ENCODE results near the gene LY86. TPM values are rescaled to one million over a fixed set of nuclear protein-coding genes. Genes with fewer than 3 reads are reported as not detected.
"Not testable (repeated sequence)": the region's sequence is repeated elsewhere in the genome, so short reads cannot be mapped to it uniquely, and the experiment has no call there.

The LY86 gene
- total RNA-seq, 1 donor from 2014 or later: not detected

GRCh38 chr6:6665555-6666243, 77.2 kb downstream of the LY86 start:
- peak; percentile 40 for DNase-seq

DNA sequence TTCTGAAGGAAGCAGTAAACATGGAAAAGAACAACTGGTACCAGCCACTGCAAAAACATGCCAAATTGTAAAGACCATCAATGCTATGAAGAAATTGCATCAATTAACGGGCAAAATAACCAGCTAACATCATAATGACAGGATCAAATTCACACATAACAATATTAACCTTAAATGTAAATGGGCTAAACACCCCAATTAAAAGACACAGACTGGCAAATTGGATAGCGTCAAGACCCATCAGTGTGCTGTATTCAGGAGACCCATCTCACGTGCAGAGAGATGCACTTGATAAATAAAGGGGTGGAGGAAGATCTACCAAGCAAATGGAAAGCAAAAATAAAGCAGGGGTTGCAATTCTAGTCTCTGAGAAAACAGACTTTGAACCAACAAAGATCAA, 81.6 kb downstream of the LY86 start:
- not testable (repeated sequence) for H3K9me3 Mint-ChIP-seq (ENCODE audit: unreplicated experiment); H3K27ac Mint-ChIP-seq (ENCODE audit: unreplicated experiment); DNase-seq; H3K27me3 Mint-ChIP-seq (ENCODE audit: unreplicated experiment); H3K36me3 Mint-ChIP-seq (ENCODE audit: unreplicated experiment); H3K4me3 Mint-ChIP-seq (ENCODE audit: unreplicated experiment)
- H3K4me1 Mint-ChIP-seq (ENCODE audit: low read depth, unreplicated experiment): peaks cover 16% of the 10 kb centered on the region

More at GRCh38 chr6:6665555-6666243, 77.2 kb downstream of the LY86 start:
- Mint-ChIP-seq H3K27me3 (ENCODE audit: unreplicated experiment) (no peaks in the 10 kb centered on the region), H3K4me3 (ENCODE audit: unreplicated experiment) (peak overlapping the region; percentile 17), H3K4me1 (ENCODE audit: low read depth, unreplicated experiment) (peaks cover 42% of the 10 kb centered on the region), H3K9me3 (ENCODE audit: unreplicated experiment) (peaks cover 8% of the 10 kb centered on the region), H3K36me3 (ENCODE audit: unreplicated experiment) (no peaks in the 10 kb centered on the region), H3K27ac (ENCODE audit: unreplicated experiment) (peak overlapping the region; percentile 96)
- TF ChIP-seq, protein P1, sequence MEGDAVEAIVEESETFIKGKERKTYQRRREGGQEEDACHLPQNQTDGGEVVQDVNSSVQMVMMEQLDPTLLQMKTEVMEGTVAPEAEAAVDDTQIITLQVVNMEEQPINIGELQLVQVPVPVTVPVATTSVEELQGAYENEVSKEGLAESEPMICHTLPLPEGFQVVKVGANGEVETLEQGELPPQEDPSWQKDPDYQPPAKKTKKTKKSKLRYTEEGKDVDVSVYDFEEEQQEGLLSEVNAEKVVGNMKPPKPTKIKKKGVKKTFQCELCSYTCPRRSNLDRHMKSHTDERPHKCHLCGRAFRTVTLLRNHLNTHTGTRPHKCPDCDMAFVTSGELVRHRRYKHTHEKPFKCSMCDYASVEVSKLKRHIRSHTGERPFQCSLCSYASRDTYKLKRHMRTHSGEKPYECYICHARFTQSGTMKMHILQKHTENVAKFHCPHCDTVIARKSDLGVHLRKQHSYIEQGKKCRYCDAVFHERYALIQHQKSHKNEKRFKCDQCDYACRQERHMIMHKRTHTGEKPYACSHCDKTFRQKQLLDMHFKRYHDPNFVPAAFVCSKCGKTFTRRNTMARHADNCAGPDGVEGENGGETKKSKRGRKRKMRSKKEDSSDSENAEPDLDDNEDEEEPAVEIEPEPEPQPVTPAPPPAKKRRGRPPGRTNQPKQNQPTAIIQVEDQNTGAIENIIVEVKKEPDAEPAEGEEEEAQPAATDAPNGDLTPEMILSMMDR (IDR thresholded peaks at IDR 0.05; ENCODE audit: partially characterized antibody, unreplicated experiment): no peak

GRCh38 chr6:6674872-6675271, 86.4 kb downstream of the LY86 start:
- TF ChIP-seq, protein P1 (IDR thresholded peaks at IDR 0.05; ENCODE audit: partially characterized antibody, unreplicated experiment): peak; percentile 33
- Mint-ChIP-seq H3K9me3 (ENCODE audit: unreplicated experiment) (peaks cover 6% of the 10 kb centered on the region), H3K27me3 (ENCODE audit: unreplicated experiment) (no peaks in the 10 kb centered on the region), H3K4me1 (ENCODE audit: low read depth, unreplicated experiment) (peaks cover 13% of the 10 kb centered on the region), H3K27ac (ENCODE audit: unreplicated experiment) (no peak overlapping the region), H3K4me3 (ENCODE audit: unreplicated experiment) (no peak overlapping the region), H3K36me3 (ENCODE audit: unreplicated experiment) (peaks cover 6% of the 10 kb centered on the region)
- DNase-seq: no peak

GRCh38 chr6:6676910-6677441, 88.5 kb downstream of the LY86 start:
- H3K27ac Mint-ChIP-seq (ENCODE audit: unreplicated experiment): no peak overlapping the region
- H3K27me3 Mint-ChIP-seq (ENCODE audit: unreplicated experiment): no peaks in the 10 kb centered on the region
- peak; percentile 85 for DNase-seq
- H3K36me3 Mint-ChIP-seq (ENCODE audit: unreplicated experiment): peaks cover 6% of the 10 kb centered on the region
- peaks cover 19% of the 10 kb centered on the region for H3K4me1 Mint-ChIP-seq (ENCODE audit: low read depth, unreplicated experiment)
- TF ChIP-seq, protein P1 (IDR thresholded peaks at IDR 0.05; ENCODE audit: partially characterized antibody, unreplicated experiment): peak; percentile 98
- H3K4me3 Mint-ChIP-seq (ENCODE audit: unreplicated experiment): no peak overlapping the region
- peaks cover 2% of the 10 kb centered on the region for H3K9me3 Mint-ChIP-seq (ENCODE audit: unreplicated experiment)

DNA sequence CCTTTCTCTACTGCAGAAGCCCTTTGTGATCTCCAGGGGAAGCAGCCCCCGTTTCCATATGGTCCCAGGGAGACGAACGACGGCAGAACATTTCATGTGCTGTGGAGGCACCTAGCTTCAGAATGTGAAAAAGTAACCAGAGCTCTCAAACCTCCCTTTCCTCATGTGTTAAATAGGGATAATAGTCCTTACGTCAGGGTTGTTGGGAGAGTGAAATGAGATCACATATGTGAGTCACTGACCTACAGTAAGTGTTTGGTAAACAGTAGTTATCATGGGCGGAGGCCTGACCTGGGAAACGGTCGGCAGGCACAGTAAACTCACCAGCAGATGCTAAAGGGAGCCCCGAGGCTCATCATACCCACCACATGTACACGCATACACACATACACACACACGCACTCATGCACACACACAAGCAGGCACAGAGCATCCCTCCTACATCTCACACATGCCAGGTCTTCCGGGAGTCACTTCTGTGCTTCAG, 89.7 kb downstream of the LY86 start:
- no peaks in the 10 kb centered on the region for H3K27me3 Mint-ChIP-seq (ENCODE audit: unreplicated experiment)
- peak overlapping the region; percentile 57 for H3K27ac Mint-ChIP-seq (ENCODE audit: unreplicated experiment)
- H3K4me3 Mint-ChIP-seq (ENCODE audit: unreplicated experiment): no peak overlapping the region
- TF ChIP-seq, protein P1 (IDR thresholded peaks at IDR 0.05; ENCODE audit: partially characterized antibody, unreplicated experiment): no peak
- peaks cover 2% of the 10 kb centered on the region for H3K36me3 Mint-ChIP-seq (ENCODE audit: unreplicated experiment)
- DNase-seq: no peak
- H3K9me3 Mint-ChIP-seq (ENCODE audit: unreplicated experiment): peaks cover under 1% of the 10 kb centered on the region
- peaks cover 19% of the 10 kb centered on the region for H3K4me1 Mint-ChIP-seq (ENCODE audit: low read depth, unreplicated experiment)
